HG02884 (cell line): ENCODE results near the gene CAPN11.
"Not testable (repeated sequence)": the region's sequence is repeated elsewhere in the genome, so short reads cannot be mapped to it uniquely, and the experiment has no call there.

ENCODE experiments used
- ATAC-seq: cut with Tn5 transposase; IDR thresholded peaks from one replicate; pipeline ENCODE4 v1.9.1; 2021; ENCODE audit warnings: mild to moderate bottlenecking, moderate library complexity; ENCODE audit not compliant: unreplicated experiment

Gene CAPN11

DNA sequence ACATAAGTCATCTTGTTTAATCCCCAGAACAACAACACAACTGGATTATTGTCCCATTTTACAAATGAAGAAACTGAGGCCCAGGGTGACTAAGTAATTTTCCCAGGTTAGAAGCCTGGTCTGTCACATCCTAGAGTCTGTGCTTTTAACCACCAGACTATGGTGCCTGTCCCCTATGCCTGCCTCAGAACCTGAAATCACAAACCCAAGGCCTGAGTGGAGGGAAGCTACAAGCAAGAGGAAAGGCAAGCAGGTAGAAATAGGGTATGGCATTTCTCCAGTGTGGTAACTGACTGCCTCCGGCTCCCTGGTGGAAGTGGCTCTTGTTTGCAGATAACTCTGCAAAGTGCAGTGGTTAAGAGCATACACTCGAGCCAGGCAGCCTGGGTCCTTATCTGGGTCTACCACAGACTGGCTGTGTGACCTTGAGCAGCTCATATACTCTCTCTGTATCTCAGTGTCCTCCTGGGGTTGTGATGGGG, 28.7 kb upstream of the CAPN11 start:
- no peak for ATAC-seq

DNA sequence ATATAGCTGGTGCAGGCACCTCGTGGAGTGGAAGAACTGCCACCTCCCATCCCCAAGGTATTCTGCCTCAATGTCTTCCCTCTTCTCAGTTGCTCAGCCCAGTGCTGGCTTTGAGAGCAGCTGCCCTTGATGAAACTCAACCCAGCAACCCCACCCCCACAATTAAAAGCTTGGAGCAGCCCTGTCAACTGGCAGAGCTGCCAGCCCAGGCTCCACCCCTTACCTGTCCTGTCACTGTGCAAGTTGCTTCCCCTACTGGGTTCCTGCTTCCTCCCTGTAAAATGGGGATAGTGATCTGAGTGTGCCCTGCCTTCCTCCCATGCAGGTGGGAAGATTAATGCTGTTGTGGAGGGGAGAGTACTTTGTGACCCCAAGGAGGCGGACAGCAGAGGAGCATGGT, 26.7 kb upstream of the CAPN11 start:
- ATAC-seq = no peak

DNA sequence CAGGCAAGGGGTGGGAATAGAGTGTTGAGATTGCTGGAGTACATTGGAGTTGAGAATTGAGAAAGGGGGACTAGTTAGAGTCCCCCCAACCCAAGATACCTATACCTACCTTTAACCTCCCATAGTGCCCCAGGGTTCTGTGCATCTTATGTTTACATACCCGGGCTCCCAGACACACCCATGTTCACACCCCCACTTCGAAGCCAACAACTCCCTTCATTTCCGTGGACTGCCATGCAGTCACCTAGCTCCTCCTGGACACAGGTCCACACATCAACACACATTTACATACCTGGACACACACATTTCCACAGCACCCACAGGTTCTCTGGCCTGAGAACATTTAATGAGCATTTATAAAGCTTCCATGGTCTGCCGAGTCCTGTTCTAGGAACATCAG, 26.1 kb upstream of the CAPN11 start:
- ATAC-seq = no peak

DNA sequence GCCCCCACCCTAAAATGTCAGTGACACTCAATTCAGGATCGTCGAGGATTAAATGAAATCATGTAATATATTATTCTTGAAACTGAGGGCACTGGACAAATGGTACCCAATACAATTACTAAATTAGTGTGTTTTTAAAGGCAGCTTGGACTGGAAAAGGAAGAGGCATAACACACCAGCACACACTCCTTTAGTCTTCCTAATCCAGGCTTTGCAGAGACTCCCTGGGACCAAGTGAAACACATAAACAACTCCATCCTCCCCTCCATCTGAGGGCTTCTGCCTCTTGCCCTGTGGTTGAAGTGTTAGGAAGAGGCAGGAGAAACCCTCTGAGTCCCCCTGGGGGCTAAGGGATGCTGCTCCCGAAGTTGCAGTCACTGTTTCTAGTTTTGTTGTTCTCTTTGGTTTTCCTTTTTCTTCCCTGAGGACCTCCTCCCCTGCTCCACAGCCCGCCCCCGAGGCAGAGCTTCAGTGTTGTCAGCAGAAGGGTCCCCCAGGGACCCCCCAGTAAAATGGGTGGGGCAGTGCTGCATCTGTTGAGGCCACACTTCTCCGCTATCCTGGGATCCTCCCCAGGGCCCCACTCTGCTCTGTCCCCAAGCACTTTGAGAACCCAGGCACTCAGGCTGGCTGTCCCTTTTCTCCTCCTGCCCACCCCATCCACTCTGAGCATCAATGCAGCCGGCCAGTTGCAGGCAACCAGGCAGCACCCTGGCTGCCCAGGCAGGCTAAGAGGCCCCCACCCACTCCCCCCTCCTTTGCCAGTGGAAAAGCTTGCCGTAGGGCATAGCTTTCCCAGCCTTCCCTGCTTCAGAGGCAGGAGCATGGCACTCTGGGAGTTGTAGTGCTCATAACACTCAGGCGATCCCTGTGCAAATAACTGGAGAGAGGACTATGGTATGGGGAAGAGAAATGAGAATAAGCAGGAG, 25.4 kb upstream of the CAPN11 start:
- no peak for ATAC-seq

DNA sequence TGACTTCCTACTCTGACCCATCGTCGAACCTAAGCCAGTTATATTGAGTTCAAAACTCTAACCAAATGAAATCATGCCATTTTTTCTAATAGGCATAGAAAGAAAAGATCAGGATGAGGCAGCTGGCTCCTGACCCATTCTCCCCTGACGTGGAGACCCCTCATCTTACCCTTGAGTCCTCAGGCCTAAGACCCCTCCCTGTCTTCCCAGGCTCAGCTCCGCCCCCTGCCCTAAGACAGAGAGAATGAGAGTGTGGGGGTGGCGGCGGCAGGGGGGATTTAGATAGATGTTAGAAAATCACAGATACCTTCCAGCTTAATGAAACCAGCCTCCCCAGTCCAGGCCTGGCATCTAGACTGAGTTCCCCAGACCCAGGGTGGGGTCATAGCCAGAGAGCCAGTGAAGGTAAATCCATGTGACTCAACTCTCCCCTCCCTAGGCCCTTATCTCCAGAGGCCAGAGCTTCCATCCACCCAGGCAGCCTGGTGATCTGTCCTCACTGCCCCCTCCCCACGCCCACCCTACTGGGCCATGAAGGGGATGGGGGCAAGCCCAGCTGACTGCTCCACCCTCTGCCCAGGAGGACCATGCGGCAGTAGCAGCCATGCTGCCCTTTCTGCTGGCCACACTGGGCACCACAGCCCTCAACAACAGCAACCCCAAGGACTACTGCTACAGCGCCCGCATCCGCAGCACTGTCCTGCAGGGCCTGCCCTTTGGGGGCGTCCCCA, 24.5 kb upstream of the CAPN11 start:
- no peak for ATAC-seq

- ATAC-seq = no peak
Observed at GRCh38 chr6:44135173-44135758, 23.4 kb upstream of the CAPN11 start.

- ATAC-seq = no peak
Observed at GRCh38 chr6:44135875-44136274, 22.7 kb upstream of the CAPN11 start.

DNA sequence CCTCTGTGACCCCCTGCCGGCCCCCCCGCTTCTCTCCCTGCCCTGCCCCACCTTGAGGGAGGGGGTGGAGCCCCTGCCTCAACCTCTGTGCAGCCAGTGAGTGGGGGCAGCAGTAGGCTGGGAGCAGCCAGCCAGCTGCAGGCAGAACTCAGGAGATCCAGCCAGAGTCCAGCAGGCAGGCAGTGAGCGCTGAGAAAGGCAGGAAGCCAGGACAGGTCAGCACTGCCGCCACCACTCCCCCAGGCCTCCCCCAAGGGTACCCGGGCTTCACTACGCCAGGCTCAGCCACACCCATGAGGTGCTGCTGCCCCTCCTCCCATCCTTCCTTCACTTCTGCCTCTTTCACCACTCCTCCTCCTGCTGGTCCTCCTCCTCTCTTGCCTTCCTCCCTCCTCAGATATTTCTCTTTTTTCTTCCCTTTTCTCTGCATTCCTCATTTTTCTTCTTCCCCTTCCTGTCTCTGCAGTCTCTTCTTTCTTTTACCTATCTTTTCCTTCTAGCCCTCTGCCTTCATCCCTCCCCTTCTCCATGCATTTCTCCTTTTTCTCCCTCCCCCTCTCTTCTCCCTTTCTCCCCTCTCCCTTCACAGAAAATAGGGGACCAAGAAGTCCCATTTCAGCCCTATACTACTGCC, 19.8 kb upstream of the CAPN11 start:
- ATAC-seq = no peak

GRCh38 chr6:44139351-44139743, 19.3 kb upstream of the CAPN11 start:
- ATAC-seq = no peak

DNA sequence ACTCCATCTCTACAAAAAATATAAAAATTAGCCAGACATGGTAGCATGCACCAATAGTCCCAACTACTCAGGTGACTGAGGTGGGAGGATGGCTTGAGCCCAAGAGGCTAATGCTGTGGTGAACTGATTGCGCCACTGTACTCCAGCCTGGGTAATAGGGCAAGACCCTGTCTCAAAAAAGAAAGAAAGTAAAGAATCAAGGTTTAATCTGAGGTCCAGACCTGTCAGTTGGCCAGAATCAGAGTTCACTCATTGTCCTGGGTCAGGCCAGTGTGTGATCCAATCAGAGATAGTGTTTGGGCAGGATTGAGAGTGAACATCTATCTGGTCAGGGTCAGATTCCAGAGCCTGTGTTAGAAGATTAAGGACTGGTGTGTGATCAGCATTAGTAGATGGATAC, 15.8 kb upstream of the CAPN11 start:
- ATAC-seq = no peak

DNA sequence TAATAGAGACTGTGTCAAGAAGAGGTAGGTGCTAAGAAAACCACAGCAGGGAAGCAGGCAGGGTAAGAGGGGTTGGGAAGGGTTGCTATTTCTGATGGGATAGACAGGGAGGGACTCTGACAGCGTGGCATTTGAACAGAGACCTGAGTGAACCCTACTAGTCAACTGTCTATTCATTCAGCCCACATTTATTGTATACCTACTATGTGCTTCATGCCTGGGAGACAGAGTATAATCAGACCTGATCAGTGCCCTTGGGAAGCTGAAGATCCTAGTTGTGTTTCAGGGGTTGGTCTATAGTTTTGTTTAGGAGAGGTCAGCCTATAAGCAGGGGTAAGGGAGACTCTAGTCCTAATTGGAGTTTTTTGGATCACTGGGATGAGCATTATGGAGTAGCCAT, 14.9 kb upstream of the CAPN11 start:
- ATAC-seq = no peak

GRCh38 chr6:44144536-44144935, 14.1 kb upstream of the CAPN11 start:
- not testable (repeated sequence) for ATAC-seq

- no peak for ATAC-seq
Observed at GRCh38 chr6:44145839-44146238, 12.8 kb upstream of the CAPN11 start.

- ATAC-seq = no peak
Observed at GRCh38 chr6:44146685-44147084, 11.9 kb upstream of the CAPN11 start.

- ATAC-seq = no peak
Observed at GRCh38 chr6:44147256-44147655, 11.4 kb upstream of the CAPN11 start.

DNA sequence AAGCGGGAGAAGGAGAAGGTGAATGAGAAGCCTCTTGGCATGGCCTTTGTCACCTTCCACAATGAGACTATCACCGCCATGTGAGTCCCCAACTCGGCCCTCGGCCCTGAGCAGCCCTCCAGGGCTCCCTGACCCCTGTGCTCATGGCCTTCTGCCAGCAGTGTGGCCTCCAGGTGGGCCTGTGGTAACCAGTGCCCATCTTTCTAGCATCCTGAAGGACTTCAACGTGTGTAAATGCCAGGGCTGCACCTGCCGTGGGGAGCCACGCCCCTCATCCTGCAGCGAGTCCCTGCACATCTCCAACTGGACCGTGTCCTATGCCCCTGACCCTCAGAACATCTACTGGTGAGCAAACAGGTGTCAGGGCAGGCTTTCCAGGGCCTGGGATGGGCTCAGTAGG, 10.3 kb upstream of the CAPN11 start:
- no peak for ATAC-seq

DNA sequence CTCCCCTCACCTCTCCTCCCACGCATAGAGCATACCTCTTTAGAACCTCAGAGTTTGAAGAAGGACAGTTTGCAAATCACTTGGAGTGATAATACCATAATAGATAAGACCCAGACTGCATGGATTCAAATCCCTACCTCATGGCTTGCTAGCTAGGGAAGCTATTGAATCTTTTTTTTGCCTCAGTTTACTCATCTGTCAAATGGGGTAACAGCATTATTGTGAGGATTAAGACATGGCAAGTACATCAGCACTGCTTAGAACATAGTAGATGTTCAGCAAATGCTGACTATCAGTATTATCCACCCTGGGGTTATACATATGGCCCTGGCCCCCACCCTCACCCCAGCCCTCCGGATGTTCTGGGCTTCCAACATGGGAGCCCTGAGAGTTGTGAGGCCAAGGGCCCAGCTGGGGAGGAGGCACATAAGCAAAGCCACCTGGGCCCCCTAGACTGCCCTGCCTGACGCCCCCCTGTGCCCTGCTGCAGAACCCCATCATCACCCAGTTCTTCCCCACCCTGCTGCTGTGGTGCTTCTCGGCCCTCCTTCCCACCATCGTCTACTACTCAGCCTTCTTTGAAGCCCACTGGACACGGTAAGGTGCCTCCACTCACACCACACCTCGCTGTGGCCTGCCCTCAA, 9.1 kb upstream of the CAPN11 start:
- no peak for ATAC-seq

GRCh38 chr6:44150317-44150917, 8.2 kb upstream of the CAPN11 start:
- no peak for ATAC-seq

DNA sequence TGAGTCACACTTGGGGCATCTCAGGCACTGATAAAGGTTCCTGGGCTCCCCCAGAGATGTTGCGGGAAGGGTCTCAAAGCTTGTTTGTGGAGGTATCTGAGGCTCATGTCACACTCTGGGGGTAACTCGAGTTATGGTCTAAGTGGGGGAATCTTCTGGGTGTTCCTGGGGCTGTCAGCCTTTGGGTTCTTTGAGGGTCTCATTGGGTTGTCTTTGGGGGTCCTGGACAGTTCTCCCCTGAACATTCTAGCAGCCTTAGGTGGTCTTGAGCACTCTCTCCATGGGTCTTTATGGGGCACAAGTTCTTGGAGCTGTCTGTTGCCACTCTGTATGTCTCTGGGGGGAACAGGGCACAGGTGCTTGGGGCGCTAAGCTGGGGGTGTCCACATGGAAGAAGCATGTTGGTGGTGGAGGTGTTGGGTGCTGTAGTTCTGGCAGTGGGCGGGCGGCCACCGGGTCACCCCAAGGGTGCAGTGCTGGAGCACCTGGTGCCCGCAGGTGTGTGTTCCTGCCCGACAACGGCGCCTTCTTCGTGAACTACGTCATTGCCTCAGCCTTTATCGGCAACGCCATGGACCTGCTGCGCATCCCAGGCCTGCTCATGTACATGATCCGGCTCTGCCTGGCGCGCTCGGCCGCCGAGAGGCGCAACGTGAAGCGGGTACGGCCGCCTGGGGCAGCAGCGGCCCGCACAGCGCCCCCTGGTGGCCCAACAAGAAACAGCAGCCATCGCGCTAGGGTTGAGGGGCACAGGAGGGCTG, 7.1 kb upstream of the CAPN11 start:
- no peak for ATAC-seq

DNA sequence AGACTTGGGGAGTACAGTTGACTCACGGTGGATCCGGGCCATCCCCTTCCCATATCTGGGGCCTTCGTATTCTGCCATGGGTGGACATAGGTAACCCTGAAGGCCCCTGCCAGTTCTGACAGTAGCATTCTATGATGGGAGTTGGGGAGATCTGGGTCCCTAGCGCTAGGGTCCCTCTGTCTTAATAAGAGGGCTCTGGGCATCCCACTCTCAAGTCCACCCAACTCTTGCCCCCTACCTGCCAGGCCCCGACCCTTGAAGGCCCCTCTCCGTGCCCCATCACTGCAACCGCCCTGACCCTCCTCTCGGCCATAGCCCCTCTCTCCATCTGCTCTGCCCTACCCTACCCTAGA, 6.5 kb upstream of the CAPN11 start:
- no peak for ATAC-seq
